NCI-H526 treated with DMSO at 0.1 percent for 48 hours (cell line): ENCODE data around the gene CCDC157.
A peak's percentile ranks its signal among the peaks of the same experiment; 100 is the strongest.
"Not testable (repeated sequence)": the region's sequence is repeated elsewhere in the genome, so short reads cannot be mapped to it uniquely, and the experiment has no call there.

ENCODE experiments used
- DNase-seq: peaks from one replicate; lab custom pipeline; 2025; lab: John Stamatoyannopoulos, UW

Gene CCDC157

GRCh38 chr22:30392661-30393321 lies 36.0 kb downstream of the CCDC157 start:
- no peak for DNase-seq

DNA sequence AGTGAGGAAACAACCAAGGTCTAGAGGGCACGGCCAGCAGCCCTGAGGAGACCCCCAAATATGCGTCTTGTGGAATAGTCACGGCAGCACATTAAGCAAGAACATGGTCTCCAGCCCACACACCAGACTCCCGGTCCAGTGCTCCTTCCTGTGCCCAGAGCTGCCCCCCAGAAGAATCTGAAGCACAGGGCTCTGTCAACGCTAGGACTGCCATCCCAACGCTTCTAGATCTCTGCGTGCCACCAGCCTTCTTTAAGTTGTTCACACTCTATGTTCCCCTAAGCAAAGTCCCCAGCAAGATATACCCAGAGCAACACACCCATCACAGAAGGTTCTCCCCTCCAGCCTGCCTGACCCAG lies 36.5 kb downstream of the CCDC157 start:
- DNase-seq: no peak

DNA sequence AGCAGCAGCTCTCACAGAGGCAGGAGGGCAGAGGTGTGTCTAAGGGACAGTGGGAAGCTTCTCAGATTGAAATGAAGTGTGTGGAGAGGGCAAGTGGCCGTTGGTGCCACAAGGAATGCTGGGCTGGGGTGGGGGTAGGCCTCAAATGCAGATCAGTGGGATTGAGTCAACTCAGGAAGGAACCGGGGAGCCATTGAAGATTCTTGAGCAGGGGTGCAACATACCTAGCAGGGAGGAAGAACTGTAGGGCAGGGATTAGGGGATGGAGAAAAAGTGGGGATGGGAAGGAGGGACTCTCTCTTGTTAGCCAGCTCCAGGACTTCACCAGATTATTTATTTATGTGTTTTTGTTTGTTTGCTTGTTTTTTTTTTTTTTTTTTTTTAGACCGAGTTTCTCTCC lies 37.1 kb downstream of the CCDC157 start:
- DNase-seq: no peak

DNA sequence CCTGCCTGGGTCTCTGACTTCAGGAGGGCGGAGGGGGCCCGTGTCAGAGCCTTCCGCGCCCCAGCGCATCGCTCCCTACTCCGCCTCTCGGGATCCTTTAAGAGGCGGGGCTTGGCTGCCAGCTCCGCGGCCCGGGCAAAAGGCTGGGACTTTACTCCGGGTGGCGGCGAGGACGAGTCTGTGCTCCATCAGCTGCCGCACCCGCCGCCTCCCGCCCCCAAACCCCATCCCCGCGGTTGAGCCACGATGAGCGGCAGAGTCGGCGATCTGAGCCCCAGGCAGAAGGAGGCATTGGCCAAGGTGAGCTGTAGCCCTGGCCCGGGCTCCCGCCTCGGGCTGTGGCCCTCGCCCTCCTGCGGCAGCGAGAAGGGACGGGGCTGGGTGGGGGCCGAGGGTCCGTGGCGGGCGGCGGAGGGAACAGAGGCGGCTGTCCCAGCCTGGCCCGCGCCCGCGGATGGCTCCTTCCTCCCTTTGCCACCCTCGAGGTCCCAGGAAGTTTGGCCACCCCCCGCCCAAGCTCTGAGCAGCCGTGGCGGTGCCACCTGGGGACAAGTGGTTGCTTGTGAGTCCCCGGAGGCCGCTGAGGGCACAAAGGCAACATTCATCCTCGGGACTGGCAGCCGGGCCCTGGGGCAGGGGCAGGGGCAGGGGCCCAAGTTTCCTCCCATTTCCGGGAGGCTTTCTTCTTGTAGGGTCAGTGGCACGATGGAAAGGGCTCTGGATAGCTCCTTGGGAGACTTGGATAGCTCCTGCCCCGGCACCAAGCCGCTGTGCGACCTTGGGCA lies 40.3 kb downstream of the CCDC157 start, which contains the start of gene SEC14L2:
SEC14L2 (plus strand) TSS at position 148 of the 785 bp plus-strand sequence; CDS start at position 247, 99 bp downstream.
- DNase-seq: peak; percentile 53

DNA sequence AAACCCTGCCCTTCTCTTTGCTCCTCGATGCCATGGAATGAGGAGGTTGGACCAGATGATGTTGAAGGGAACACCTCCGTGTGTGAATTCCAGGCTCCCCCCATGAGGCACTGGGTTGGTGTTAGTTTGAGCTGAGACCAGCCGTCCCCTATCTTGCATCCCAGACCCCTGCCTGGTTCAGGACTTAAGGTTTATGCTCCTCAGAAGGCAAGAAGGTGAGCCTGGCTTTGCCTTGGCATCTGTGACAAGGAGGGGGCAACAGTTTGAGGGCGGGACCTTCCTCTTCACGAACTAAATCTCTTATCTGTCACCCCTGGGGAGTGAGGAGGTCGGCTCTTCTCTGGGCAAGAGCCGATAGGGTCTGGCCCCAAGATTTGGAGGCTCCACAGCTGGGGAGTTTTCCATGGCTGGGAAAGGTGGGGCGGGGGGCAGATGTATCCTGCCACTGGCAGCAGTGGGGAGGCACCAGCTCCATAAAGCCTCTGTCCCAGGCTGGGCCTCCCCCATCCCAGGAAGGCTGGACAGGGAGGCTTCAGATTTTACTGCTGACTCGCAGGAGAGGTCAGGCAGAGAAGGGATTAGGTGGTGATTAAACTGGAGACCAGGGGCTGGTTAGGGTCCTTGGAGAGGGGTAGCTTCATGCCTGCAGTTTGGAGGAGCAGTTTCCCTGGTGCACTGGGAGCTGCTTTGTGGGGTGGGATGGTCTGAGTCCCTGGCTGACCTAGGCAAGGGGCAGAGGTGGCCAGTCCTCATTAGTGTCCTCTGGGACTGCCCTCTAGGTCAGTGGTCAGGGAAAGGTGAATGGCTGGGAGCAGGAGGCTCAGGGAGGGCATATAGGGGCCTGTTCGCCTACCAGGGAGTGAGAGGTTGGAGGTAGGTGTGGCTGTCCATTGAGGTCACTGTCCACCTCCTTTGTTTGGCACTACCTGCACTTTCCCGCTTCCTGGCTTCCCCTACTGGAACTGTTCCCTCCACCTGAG lies 41.1 kb downstream of the CCDC157 start:
- DNase-seq: no peak

DNA sequence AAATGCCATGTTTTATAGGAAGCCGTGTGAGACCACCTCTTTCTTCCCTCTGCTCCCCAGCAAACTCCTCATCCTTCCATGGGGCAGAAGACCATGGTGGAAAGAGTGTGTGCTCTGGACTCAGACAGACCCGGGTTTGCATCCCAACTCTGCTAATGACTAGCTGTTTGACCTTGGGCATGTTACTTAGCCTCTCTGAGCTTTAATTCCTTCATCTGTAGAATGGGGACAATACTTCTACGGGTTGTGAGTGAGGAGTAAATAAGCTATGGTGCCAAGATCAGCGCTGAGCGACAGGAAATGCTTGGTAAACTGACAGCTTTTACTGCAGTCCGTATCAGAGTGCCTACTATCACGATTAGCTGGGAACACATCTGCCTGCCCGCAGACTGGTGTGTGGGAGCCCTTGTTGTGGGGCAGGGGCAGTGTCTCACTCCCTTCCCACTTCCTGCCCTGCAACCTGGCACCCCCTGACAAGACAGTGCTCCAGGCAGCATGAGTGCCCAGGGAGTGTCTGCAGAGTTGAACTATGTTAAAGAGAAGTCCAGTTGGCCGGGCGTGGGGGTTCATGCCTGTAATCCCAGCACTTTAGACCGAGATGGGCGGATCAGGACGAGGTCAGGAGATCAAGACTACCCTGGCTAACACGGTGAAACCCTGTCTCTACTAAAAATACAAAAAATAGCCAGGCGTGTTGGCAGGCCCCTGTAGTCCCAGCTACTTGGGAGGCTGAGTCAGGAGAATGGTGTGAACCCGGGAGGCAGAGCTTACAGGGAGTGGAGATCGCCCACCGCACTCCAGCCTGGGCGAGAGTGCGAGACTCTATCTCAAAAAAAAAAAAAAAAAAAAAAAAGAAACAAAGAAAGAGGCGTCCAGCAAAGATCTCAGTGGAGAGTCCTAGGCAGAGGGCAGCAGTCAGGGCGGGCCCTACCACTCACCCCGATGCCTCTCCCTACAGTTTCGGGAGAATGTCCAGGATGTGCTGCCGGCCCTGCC lies 42.2 kb downstream of the CCDC157 start:
- DNase-seq: no peak

GRCh38 chr22:30399718-30400117 lies 42.9 kb downstream of the CCDC157 start:
- DNase-seq: no peak

GRCh38 chr22:30400159-30400558 lies 43.4 kb downstream of the CCDC157 start:
- DNase-seq: no peak

DNA sequence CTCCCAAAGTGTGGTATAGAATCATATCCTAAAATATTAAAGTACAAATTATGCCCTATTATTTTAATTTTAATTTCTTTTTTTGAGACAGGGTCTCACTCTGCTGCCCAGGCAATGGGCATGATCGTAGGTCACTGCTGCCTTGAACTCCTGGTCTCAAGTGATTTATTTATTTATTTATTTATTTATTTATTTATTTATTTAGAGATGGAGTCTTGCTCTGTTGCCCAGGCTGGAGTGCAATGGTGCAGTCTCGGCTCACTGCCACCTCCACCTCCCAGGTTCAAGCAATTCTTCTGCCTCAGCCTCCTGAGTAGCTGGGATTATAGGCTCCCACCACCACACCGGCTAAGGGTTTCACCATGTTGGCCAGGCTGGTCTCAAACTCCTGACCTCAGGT lies 44.2 kb downstream of the CCDC157 start:
- not testable (repeated sequence) for DNase-seq

DNA sequence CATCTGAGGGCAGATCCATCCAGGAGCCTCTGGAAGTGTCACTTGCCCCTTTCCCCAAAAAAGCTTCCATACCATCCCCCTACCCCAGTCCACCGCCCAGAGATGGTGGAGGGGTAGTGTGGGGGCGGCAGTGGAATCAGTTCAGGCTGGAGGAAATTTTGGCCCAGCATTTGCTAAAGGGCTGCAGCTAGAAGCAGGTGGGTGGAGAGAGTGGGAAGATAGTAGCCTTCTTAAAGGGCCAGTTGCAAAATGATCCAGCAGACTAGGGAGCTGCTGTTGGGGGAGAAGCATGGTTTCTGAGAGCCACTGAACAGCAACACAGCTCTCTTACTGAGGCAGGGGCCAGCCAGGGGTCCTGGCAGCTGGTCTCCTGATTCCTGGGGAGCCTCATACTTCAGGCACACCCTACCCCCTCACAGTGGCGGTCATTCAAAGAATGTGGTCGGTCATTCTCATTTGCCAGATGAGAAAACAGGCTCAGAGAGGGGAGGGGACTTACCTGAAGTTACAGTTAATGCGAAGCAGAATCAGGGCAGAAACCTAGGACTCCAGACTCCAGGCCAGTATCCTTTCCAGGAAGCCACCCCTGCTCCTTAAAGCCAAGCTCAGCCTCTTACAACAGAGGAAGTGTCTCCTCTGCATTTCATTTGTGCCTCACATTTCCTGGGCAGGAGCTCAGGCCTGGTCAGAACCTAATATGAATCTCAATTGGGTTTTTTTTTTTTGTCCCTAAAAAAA lies 45.4 kb downstream of the CCDC157 start:
- DNase-seq: no peak

DNA sequence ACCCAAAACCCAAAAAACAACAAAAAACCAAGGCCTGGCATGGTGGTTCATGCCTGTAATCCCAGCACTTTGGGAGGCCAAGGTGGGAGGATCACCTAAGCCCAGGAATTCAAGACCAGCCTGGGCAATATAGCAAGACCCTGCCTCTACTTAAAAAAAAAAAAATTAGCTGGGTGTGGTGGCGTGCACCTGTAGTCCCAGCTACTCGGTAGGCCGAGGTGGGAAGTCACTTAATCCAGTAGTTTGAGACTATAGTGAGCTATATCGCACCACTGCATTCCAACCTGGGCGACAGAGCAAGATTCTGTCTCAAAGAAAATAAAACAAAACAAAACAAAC lies 45.9 kb downstream of the CCDC157 start:
- not testable (repeated sequence) for DNase-seq

DNA sequence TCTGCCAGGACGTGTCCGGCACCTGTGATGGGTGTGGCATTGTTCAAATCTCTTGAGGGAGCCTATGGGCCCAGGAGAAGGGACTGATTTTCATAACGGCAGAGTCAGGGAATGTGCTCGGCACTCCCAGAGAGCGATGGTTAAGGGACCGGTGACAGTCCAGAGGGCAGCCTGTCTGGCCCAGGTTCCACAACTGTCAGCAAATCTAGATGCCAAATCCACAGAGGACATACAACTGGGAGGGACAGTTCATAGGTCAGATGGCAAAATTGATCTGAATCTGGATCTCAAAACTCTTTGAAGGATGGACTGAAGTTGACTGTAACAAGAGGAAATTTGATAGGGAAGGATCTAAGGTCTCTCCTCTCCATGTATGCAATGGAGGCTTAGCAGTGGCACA lies 47.5 kb downstream of the CCDC157 start:
- peak; percentile 22 for DNase-seq

DNA sequence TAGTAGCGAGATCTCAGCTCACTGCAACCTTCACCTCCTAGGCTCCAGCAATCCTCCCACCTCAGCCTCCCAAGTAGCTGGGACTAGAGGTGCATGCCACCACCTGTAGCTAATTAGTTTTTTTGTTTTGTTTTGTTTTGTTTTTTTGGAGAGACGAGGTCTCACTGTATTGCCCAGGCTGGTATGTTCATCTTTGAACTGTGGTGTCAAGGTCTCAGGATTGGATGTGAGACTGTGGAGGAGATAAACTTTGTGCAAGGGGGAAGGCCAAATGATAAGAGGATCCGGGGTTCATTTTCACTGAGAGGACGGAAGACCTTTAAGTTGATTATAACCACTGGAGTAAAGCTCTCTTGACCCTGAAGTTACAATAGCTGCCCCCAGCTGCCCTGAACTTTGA lies 48.9 kb downstream of the CCDC157 start:
- DNase-seq: no peak

GRCh38 chr22:30406400-30406799 lies 49.6 kb downstream of the CCDC157 start:
- no peak for DNase-seq

- no peak for DNase-seq
Measured at GRCh38 chr22:30408388-30409102, 51.7 kb downstream of the CCDC157 start.

GRCh38 chr22:30411780-30412179 lies 55.0 kb downstream of the CCDC157 start:
- DNase-seq: no peak

- DNase-seq: no peak
Measured at GRCh38 chr22:30413001-30413400, 56.2 kb downstream of the CCDC157 start.

DNA sequence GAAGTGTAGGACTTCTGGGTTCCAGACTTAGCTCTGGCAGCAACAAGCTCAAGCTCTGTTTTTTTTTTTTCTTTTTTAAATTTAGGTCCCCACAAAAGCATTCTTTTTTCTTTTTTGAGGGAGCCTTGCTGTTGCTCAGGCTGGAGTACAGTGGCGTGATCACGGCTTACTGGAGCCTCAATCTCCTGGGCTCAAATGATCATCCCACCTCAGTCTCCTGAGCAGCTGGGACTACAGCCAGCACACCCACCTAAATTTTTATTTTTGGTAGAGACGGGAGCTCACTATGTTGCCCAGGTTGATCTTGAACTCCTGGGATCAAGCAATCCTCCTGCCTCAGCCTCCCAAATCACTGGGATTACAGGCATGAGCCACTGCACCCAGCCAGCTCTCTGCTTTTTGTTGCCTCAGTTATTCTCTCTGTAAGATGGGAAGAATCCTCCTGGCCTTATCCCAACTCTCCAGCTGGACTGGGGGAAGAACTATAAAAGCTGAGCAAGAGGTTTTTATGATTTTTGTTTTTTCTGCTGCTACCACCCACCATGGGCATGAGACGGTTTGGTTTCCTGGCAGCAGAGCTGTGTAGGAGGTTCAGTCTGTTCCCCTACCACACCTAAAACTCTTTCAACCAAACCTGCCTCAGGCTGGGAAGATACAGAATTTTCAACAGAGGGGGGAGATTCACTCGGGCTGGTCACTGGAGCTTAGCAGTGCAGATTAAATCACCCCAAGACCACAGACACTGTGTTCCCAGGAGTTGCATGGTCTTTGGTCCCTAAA lies 57.1 kb downstream of the CCDC157 start:
- DNase-seq: no peak

GRCh38 chr22:30414525-30415047 lies 57.8 kb downstream of the CCDC157 start:
- no peak for DNase-seq
